DMS153 treated with DMSO at 0.1 percent for 48 hours (cell line): ENCODE data around the gene ZMYM4.

Source experiments
- DNase-seq: peaks from one replicate; lab custom pipeline; 2025; ENCODE audit not compliant: unreplicated experiment; lab: John Stamatoyannopoulos, UW

The ZMYM4 gene

GRCh38 chr1:35394386-35394785, 125.9 kb downstream of the ZMYM4 start:
- DNase-seq, result no peak

DNA sequence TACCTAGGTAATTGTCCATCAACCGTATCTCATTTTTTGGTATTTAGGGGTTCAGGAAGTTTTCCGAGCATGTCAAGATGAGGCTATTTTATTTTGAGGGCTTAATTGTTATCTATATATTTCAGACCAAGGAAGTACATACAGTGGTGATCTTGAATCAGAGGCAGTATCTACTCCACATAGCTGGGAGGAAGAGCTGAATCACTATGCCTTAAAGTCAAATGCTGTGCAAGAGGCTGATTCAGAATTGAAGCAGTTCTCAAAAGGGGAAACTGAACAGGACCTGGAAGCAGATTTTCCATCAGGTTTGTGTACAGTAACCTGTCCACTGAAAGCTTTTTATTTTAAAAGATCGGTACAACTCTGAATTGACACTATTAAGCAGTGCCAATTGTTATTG, 130.2 kb downstream of the ZMYM4 start:
- no peak for DNase-seq

GRCh38 chr1:35401049-35401448, 132.5 kb downstream of the ZMYM4 start:
- no peak for DNase-seq

GRCh38 chr1:35406103-35406502, 137.6 kb downstream of the ZMYM4 start:
- no peak for DNase-seq

DNA sequence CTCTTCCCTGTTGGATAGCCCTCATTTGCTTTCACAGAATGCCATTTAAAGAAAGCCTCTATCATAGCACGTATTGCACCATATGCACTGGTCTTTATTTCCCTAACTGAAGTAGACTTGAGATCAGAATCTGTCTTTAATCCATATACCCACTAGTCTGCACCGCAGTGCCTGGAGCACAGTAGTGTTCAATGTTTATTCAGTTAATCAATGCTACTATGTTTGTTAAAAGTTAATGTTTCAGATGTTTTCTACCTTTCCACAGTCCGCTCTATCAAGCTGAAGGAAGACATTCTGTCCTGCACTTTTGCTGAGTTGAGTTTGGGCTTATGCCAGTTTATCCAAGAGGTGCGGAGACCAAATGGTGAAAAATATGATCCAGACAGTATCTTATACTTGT, 139.2 kb downstream of the ZMYM4 start:
- DNase-seq, result no peak

DNA sequence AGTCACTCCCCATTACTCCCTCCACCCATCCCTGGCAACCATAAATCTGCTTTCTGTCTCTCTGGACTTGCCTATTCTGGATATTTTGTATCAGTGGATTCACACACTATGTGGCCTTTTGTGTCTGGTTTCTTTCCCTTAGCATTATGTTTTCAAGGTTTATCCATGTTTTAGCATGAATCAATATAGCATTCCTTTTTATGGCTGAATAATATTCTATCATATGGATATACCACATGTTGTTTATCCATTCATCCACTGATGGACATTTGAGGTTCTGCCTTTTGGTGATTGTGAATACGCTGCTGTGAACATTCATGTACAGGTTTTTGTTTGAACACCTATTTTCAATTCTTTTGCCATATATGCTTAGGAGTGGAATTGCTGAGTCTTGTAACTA, 140.4 kb downstream of the ZMYM4 start:
- DNase-seq, result no peak

DNA sequence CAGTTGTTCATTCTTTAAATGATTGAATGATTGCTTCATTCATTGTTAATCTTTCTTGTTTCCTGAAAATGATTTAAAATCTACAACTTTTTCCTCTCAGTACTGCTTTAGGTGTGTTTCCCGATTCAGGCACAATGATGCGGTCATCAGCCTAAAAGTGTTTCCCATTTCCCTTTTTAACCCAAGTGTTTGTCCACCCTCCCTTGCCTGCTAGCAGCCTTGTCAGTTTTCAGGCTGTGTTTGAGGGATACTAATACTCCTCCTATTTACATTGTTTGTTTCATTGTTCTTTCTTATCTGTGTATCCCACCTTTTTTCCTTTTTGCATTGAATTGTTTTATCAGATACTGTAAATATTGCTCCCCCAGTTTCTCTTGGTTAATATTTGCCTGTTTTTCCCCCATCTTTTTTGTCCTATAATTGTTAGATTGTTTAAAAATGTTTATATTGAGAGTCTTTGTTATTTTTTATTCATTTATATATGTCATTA, 157.6 kb downstream of the ZMYM4 start:
- DNase-seq, result no peak

DNA sequence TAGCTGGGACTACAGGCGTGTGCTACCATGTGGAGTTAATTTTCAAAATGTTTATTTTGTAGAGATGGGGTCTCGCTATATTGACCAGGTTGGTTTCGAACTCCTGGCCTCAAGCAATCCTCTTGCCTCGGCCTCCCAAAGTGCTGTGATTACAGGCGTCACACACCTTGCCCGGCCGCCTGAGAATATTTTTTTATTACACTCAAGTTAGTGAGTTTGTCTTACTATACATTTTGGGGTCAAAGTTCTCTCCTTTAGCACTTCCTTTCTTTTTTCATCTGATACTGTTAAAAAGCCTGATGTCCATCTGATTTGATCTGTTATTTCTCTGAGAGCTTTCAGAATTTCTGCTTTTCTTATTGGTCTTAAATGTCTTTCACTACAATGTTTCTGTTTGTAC, 159.9 kb downstream of the ZMYM4 start:
- DNase-seq, result no peak

DNA sequence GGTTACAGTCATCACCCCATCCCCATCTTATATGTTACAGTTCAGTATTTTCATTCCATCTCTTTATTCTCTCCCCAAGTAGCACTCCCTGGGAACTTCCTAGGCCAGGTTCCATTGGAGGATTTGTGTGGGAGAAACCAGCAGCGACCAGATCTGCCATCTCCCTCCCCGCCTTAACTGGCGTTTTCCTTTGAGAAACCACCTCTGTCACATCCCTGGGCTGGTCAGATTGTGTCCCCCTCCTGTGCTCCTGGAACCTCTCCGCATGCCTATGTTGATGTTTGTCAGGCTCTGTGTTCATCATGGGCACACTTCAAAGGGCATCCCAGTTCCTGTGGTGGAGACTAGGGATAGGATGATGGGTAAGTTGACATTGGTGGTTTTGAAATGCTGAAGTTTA, 162.3 kb downstream of the ZMYM4 start:
- DNase-seq, result no peak

DNA sequence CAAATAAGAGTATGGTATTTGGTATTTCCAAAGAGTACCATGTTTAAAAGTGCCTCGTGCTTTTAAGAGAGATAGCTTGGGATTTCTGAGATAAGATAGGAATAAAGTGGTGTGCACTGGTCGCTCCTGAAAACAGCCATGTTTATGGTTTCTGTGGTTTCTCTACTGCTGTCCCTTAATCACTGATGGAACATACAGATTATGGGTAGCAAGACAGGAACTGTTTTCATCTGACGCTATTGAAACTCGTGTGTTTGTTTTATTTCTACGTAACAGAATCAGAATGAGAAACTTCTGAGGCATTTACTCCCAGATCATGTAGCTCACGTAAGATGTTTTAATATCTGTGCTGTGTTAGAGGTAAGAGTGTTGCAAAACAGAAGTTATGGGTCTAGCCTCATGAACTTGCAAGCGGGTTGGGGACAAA, 162.7 kb downstream of the ZMYM4 start:
- no peak for DNase-seq

DNA sequence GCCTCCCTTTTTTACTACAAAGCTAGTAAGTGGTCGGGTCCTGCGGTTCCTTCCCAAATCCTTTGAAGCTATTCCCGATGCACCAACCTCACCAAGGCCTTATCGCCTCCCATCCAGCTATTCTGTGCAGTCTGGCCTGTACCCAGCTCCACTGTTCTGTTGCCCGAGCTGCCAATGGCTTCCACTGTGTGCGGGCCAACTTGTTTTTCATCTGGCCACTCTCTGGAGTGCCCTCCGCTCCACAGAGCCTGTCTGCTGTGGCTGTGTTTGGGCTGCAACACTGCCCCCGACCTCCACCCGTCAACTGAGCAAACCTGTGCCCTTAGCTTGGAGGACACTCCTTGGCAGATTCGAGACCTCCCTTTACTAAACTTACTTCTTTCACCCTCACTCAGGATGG, 163.7 kb downstream of the ZMYM4 start:
- DNase-seq, result no peak

DNA sequence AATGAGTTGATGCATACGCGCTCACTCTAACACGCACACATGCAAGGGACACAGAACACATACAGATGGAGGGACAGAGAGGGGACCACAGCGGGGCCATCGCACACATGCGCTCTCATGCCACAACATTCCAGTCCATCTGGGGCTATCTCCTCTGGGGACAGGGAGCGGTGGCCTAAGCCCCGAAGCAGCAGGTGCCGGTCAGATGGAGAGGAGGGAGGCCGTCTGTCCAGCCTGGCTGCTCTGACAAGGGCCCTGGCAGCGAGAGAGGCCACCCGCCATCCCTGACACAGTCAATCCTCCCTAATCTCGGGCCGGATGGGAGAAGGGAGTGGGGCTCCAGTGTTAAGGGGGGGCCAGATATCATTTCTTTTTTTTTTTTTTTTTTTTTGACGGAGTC, 165.2 kb downstream of the ZMYM4 start:
- no peak for DNase-seq

GRCh38 chr1:35434703-35435102, 166.2 kb downstream of the ZMYM4 start:
- no peak for DNase-seq

- DNase-seq, result no peak
Measured at GRCh38 chr1:35436078-35436477, 167.6 kb downstream of the ZMYM4 start.

- DNase-seq, result no peak
Measured at GRCh38 chr1:35437200-35437599, 168.7 kb downstream of the ZMYM4 start.

DNA sequence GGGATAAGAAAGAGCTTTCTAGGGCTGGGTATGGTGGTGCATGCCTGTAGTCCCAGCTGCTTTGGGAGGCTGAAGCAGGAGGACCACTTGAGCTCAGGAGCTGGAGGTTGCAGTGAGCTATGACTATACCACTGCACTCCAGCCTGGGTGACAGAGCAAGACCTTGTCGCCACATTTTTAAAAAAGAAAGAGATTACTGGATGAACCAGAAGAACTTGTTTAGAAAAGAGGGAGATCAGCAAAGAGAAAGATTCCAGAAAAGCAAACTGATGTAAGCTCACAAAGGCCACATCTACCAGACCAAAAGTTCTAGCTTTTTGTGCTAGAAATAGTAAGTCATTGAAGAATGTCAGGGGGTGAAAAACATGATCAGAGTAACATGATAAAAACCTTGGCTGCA, 171.1 kb downstream of the ZMYM4 start:
- DNase-seq, result no peak

GRCh38 chr1:35441926-35442579, 173.5 kb downstream of the ZMYM4 start:
- DNase-seq, result no peak

DNA sequence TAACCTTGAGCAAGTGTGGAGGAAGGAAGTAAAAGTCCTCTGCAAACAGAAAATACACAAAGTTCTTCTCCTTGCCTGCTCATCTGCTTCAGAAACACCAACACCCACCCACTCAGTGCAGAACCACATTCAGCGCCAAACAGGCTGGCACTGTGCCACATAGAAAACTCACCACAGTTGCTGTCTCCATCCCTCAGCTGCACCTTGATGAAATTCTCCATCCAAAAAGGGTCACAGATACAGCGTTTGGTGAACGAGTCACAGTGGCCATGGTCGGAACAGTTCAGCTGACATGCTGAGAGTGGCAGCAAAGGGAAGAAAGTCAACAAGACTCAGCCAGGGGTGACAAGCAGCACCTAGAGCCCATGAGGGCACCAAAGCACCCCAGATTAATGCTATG, 174.2 kb downstream of the ZMYM4 start:
- DNase-seq, result no peak

DNA sequence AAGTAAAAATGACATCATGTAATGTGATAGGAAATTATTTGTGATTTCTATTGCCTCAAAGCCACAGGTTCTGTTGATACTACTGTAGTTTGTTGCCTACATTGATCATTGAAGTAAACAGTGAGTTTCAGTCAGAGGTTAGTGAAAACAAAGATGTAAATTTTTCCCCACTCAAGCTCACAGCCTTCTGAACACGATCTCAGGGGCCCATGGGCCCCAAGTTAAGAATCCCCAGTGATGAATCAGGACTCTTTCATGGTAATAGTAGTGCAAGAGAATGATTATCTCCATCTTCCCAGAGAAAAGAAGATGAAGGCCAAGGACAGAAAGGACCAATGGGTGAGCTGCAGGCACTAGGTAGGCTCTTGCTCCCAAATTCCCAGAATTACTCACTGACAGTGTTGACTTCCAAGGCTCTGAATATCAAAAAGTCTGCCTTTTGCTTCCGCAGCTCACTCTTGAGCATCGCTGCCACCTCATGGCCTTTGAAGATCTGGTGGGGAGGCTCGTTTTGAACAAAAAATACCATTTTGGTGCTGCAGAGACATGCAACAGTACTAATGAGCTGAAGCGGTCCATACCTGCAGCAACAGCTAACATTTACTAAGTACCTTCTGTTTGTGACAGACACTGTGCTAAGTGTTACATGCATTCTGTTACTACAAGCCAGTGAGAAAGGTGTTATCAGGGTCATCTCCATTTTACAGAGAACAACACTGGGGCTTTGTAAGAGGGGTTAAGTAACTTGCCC, 175.4 kb downstream of the ZMYM4 start:
- DNase-seq, result no peak

DNA sequence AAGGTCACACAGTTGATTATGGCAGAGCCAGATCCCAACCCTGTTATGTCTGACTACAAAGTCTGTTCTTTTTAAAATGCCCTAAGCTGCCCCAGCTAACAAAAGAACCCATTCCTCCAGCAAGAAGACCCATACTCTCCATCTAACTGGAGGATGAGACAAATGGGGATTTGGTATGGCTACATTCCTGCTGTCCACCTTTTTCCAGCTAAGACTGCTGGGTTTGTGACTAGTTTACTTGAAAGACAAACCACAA, 175.9 kb downstream of the ZMYM4 start:
- DNase-seq, result no peak

DNA sequence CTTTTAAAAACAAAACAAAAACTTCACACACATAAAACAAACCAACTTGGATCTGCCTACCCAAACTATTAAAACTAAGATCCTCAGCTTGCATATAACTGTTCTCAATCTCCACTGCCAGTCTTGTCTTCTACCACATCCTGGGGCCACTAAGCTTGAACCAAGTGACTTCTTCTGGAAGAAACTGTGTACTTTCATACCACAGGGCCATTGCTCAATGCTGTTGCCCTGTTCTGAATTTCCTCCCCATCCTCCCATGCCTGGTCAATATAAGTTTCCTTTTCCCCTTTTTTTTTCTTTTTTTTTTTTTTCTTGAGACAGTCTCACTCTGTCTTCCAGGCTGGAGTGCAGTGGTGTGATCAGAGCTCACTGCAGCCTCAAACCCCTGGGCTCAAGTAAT, 178.8 kb downstream of the ZMYM4 start:
- DNase-seq, result no peak

DNA sequence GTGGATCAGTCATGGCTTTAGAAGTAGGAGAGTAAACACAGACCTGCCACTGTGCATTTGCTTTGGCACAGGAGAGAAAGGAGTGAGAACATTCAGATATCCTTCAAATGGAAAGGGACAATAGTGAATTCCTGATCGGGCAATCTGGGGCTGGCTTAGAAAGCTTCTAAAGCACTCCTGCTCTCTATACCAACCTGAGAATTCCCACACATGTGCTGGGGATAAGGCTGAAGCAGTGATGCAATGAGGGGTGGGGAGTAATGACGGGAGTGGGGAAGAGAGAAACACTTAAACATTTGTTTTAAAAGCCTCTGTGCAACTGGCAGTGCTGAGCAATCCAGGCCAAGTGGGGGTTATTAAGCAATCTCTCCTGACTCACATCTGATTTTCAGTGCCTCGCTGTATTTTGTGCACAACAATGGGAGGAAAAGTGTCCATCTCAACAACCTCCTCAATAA, 179.9 kb downstream of the ZMYM4 start:
- DNase-seq, result no peak
